Activated T-helper 17 cell treated with anti-CD3 and anti-CD28 coated beads, Interleukin-2, amount 50 U/mL, for 72 hours (primary cell): Measurements from ENCODE around the gene GLG1. TPM values are rescaled to one million over a fixed set of nuclear protein-coding genes. Genes with fewer than 3 reads are reported as not detected.
A peak's percentile ranks its signal among the peaks of the same experiment; 100 is the strongest.
"Not testable (repeated sequence)": the region's sequence is repeated elsewhere in the genome, so short reads cannot be mapped to it uniquely, and the experiment has no call there.

Experiments
- ATAC-seq: fragments of 150-1000 bp; cut with Tn5 transposase; replicated peaks from 2 replicates; pipeline ENCODE4 v1.10.0; 2021; ENCODE audit warnings: mild to moderate bottlenecking, moderate library complexity
- H3K27ac Mint-ChIP-seq: one replicate; pipeline ENCODE4 v1.8.0; 2022; ENCODE audit warnings: mixed read lengths
- H3K27me3 Mint-ChIP-seq: one replicate; pipeline ENCODE4 v1.8.0; 2022; ENCODE audit warnings: mixed read lengths
- H3K36me3 Mint-ChIP-seq: one replicate; pipeline ENCODE4 v1.8.0; 2022; ENCODE audit warnings: low read depth, mild to moderate bottlenecking, mixed read lengths
- H3K4me1 Mint-ChIP-seq: one replicate; pipeline ENCODE4 v1.8.0; 2022; ENCODE audit warnings: mixed read lengths
- H3K4me3 Mint-ChIP-seq: one replicate; pipeline ENCODE4 v1.8.0; 2022; ENCODE audit warnings: mild to moderate bottlenecking, mixed read lengths
- H3K9me3 Mint-ChIP-seq: one replicate; pipeline ENCODE4 v1.8.0; 2022; ENCODE audit warnings: mixed read lengths
- total RNA-seq, 2 donors: library from RNA; stranded (reverse); gene quantifications; one replicate each; pipeline ENCODE4 v1.2.3, GENCODE V29; 2022

The GLG1 gene
- total RNA-seq, 2 donors from 2014 or later: 62.6 to 74.1 TPM

DNA sequence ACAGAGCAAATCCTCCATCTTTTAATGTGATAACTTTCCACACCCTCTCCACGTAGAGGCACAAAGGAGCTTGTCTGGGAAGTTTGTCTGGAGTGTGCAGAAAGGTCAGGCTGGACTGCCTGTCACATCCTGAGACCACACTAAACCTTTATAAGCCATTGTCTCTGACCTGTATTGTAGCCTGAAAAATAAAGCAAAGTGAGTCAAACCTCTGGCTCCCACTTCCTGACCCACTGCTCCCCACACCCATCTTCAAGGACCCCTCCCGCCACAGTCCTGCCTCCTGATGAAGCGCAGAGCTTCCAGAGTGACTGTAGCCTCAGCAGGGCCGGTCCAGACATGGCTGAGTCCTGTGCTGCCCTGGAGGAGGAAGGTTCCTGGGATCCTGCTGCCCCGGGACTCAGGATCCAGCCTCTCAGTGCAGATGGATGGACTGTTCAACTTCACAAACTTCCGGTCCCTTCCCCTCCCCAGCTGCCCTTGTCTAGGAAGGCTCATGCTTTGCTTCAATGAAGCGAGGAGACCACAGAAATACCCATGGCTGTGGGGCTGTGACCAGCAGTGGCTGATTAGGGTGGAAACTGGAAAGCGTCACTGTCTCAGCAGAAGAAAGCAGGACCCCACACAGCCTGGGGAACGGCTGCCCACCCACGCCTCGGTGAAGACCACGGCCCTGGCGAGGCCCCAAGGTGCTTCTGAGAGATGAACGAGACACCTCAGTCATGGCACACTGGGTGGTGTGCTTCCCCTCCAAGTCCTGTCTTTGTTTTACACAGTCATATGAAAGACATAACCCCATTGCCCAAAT is 154.8 kb downstream of the GLG1 start:
- ATAC-seq: no peak
- no peak overlapping the region for H3K27ac Mint-ChIP-seq
- peaks cover 90% of the 10 kb centered on the region for H3K36me3 Mint-ChIP-seq
- H3K4me3 Mint-ChIP-seq: no peak overlapping the region
- H3K9me3 Mint-ChIP-seq: no peaks in the 10 kb centered on the region
- no peaks in the 10 kb centered on the region for H3K4me1 Mint-ChIP-seq
- no peaks in the 10 kb centered on the region for H3K27me3 Mint-ChIP-seq

DNA sequence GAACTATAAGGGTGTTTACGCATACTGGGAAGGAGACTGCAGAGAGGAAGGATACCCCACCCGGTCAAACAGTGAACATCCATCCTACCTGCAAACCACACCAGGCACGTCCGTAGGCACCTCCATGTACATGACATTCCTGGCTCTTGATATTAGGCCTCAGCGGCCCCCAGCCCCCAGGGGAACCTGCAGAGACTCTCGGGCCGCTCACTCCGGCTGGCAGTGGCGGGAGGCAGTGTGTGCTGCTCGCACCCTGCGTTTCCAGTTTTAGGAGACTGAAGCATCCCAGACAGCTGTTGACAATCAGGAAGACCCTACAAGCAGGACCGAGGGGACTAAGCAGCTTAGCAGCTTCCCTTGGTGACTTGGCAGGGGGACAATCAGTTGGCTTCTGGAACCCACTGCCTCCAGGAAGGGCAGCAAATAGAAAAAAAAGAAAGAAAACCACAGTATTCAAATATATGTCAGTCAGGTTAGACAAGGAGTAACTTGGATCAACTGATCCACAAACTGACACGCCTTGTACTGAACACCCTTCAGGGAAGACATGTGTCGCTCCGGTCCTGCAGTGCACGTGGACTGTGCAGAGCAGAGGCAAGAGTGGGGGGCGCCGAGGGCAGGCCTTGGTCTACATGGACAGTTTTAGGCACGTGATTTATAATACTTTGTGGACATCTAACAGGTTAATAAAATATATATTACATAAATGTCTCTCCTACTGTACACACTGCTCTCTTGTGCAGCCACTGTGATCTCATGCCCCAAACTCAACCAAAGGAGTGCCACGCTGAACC is 155.8 kb downstream of the GLG1 start:
- Mint-ChIP-seq H3K4me1 (no peaks in the 10 kb centered on the region), H3K9me3 (no peaks in the 10 kb centered on the region), H3K36me3 (peaks cover 86% of the 10 kb centered on the region), H3K4me3 (no peak overlapping the region), H3K27me3 (no peaks in the 10 kb centered on the region), H3K27ac (peak overlapping the region; percentile 36)
- ATAC-seq: no peak

DNA sequence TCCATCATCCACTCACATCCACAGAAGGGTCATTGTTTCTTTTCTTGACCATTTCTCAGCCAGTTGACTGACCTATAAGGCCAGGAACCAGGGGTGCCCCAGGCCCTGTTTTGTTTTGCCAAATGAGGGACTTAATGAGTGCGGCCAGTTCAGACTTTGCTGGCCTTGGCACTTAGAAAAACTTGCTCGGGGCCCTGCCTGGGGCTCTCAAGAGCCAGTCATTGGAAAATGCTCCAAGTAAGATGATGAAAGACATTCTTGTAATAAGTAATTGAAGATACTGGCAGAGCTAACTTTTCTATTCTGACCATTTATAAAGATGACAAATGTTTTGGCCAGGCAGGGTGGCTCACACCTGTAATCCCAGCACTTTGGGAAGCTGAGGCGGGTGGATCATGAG is 156.7 kb downstream of the GLG1 start:
- no peak overlapping the region for H3K4me3 Mint-ChIP-seq
- no peaks in the 10 kb centered on the region for H3K9me3 Mint-ChIP-seq
- H3K4me1 Mint-ChIP-seq: no peaks in the 10 kb centered on the region
- H3K27ac Mint-ChIP-seq: no peak overlapping the region
- peaks cover 77% of the 10 kb centered on the region for H3K36me3 Mint-ChIP-seq
- no peaks in the 10 kb centered on the region for H3K27me3 Mint-ChIP-seq
- ATAC-seq: no peak

DNA sequence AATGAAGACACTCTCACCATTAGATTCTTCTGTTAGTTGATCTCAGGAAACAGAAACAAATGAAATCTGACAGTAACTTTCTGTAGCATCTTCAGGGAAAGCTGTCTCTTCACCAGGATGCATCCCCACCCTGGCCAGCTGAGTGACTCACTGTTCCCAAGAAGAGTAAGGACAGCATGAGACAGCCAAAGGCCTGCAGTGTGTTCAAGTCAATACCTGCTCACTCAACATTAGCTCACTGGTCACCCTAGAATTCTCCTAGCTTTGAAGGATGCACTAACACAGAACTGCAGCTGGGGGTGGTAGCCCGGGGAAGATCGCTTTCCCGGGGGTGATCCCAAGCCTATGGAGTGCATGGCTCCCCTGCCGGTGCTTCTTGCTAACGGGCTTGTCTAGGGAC is 157.4 kb downstream of the GLG1 start:
- no peaks in the 10 kb centered on the region for H3K27me3 Mint-ChIP-seq
- no peak for ATAC-seq
- H3K36me3 Mint-ChIP-seq: peaks cover 70% of the 10 kb centered on the region
- no peak overlapping the region for H3K27ac Mint-ChIP-seq
- no peaks in the 10 kb centered on the region for H3K4me1 Mint-ChIP-seq
- no peak overlapping the region for H3K4me3 Mint-ChIP-seq
- H3K9me3 Mint-ChIP-seq: no peaks in the 10 kb centered on the region

DNA sequence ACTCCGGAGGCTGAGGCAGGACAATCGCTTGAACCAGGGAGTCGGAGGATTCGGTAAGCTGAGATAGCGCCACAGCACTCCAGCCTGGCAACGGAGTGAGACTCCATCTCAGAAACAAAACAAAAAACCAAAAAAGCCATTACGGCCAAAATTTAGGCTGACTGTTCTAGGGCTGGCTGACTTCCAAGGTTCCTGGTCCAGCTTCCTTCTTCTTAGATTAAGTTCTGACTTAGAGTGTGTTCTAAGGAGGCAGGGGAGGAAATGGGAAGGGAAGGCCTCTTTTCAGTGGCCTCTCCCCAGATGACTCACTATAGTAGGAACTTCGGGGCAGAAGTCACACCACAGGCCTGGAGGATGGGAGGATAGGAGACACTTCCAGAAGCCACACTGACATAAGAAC is 157.9 kb downstream of the GLG1 start:
- Mint-ChIP-seq H3K9me3 (no peaks in the 10 kb centered on the region), H3K27me3 (no peaks in the 10 kb centered on the region), H3K4me1 (no peaks in the 10 kb centered on the region), H3K36me3 (peaks cover 68% of the 10 kb centered on the region), H3K27ac (no peak overlapping the region), H3K4me3 (no peak overlapping the region)
- no peak for ATAC-seq

DNA sequence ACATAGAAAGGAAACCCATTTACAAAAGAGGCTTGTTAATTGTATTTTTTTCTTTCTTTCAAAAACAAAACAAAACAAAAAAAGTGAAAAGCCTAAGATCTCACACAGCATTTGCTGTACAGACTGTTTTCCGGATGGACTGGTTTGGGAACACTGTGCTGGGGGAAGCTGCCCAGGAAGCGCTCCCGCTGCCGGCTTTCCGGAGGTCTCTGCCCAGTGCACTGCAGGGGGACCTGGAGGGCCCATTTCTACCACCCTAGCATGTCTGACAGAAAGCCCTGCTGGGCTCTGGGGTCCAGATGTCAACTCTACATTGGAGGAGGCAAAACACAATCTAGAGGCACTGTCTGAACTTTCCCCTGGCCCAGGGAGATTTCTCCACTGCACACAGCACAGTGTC is 159.3 kb downstream of the GLG1 start:
- no peak for ATAC-seq
- H3K4me3 Mint-ChIP-seq: no peak overlapping the region
- H3K36me3 Mint-ChIP-seq: peaks cover 54% of the 10 kb centered on the region
- no peak overlapping the region for H3K27ac Mint-ChIP-seq
- no peaks in the 10 kb centered on the region for H3K9me3 Mint-ChIP-seq
- H3K4me1 Mint-ChIP-seq: no peaks in the 10 kb centered on the region
- no peaks in the 10 kb centered on the region for H3K27me3 Mint-ChIP-seq

DNA sequence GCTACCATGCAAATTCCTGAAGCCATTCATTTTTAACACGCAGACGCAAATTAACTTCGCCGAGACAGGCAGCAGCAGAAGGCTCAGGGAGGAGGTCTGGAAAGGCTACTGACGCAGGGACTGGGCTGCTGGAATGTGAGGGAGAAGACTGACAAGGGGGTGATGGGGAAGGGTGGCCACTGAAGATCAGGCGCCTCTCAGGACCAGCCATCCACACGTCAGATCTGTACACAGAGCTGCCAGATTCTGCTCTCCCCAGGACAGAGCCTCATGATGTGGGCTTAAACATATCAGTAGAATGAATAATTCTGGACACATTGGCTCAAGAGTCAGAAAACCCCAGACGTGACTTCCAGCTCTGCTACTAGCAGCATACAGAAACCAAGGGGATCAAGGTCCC is 160.0 kb downstream of the GLG1 start:
- Mint-ChIP-seq H3K4me3 (no peak overlapping the region), H3K9me3 (no peaks in the 10 kb centered on the region), H3K27ac (no peak overlapping the region), H3K27me3 (no peaks in the 10 kb centered on the region), H3K4me1 (no peaks in the 10 kb centered on the region), H3K36me3 (peaks cover 47% of the 10 kb centered on the region)
- no peak for ATAC-seq

DNA sequence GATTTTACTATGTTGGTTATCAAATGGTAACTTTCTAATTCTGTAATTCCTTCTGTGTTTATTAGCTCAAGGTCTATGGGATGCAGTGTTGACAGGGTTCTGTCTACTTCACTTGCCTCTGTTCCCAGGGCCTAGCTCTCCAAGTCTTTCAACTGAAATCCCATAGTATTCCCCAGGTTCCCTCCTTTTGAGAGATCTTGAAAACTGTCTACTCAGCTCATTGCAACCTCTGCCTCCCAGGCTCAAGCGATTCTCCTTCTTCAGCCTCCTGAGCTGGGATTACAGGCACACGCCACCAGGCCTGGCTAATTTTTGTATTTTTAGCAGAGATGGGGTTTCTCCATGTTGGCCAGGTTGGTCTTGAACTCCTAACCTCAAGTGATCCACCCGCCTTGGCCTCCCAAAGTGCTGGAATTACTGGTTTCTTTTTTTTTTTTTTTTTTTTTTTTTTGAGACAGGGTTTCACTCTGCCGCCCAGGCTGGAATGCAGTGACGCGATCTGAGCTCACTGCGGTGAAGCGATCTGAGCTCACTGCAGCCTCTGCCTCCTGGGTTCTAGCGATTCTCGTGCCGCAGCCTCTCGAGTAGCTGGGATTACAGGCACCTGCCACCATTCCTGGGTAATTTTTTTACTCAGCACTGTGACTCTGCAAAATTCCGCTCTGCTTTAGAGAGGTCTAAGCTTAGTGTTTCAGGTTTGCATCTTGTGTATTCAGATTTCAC is 163.1 kb downstream of the GLG1 start:
- ATAC-seq, H3K4me1 Mint-ChIP-seq, H3K4me3 Mint-ChIP-seq, H3K27me3 Mint-ChIP-seq, H3K9me3 Mint-ChIP-seq, H3K27ac Mint-ChIP-seq: not testable (repeated sequence)
- H3K36me3 Mint-ChIP-seq: peaks cover 24% of the 10 kb centered on the region

DNA sequence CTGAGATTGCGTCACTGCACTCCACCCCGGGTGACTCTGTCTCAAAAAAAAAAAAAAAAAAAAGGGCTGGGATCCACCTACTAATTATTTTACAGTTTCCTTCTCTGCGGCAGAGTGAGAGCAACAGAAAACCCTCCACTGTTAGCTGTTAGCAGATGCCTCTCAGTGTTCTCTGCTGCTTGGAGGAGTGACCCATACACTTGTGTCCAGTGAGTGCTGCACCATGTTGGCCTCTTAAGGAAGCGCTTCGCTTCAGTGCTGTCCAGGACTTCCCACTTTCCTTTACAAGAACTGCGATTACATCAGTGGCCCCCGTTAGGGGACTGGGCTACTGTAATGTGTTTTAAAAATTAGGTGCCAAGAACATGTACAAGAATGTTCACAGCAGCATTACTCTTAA is 167.2 kb downstream of the GLG1 start:
- no peak overlapping the region for H3K4me3 Mint-ChIP-seq
- no peaks in the 10 kb centered on the region for H3K9me3 Mint-ChIP-seq
- no peak for ATAC-seq
- peaks cover 9% of the 10 kb centered on the region for H3K4me1 Mint-ChIP-seq
- no peak overlapping the region for H3K27ac Mint-ChIP-seq
- peaks cover 6% of the 10 kb centered on the region for H3K36me3 Mint-ChIP-seq
- H3K27me3 Mint-ChIP-seq: no peaks in the 10 kb centered on the region

DNA sequence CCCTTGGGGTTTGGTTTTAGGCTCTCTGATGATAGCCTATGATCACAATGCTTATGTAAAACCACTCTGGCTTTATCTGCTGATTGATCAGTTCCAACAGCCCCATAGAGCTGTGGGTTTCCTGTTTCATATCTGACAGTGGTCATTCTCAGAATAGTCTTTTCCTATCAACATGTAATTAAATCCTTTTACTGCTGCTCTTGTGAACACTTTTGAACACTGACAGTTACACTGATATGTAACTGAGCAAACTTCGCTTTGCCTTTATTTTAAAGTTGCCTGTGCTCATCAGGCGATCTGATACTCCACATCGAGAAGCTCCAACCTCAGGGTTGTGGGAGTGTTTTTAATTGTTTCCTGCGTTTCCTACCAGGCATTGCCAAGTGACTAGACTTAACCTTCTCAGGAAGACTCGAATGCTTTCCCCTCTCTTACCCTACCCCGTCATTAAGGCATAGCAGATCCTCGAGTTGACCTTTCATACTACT is 168.4 kb downstream of the GLG1 start:
- Mint-ChIP-seq H3K4me3 (peak overlapping the region; percentile 58), H3K9me3 (no peaks in the 10 kb centered on the region), H3K27ac (peak overlapping the region; percentile 57), H3K27me3 (no peaks in the 10 kb centered on the region), H3K36me3 (peaks cover 6% of the 10 kb centered on the region), H3K4me1 (peaks cover 9% of the 10 kb centered on the region)
- ATAC-seq: peak; percentile 90

DNA sequence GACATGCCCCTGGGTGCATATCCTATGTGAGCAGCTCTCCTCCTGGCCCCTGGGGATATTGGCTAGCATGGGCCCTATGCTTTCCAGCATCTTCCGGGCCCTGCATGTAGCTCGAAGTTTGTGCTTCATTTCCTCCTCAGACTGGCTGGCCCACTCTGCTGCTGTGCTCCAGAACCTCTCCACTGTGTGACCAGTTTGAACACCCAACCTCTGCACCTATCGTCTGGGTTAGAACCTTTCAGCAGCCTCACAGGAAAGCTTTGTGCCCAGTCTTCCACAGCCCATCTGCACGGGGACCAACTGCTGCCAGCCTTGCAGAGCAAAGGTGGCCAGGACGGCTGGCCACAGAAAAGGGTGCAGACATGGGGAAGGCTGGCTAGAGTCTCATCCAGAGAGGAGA is 175.4 kb downstream of the GLG1 start:
- no peak for ATAC-seq
- Mint-ChIP-seq H3K27ac (peak overlapping the region; percentile 51), H3K36me3 (no peaks in the 10 kb centered on the region), H3K9me3 (no peaks in the 10 kb centered on the region), H3K4me3 (no peak overlapping the region), H3K4me1 (no peaks in the 10 kb centered on the region), H3K27me3 (no peaks in the 10 kb centered on the region)

DNA sequence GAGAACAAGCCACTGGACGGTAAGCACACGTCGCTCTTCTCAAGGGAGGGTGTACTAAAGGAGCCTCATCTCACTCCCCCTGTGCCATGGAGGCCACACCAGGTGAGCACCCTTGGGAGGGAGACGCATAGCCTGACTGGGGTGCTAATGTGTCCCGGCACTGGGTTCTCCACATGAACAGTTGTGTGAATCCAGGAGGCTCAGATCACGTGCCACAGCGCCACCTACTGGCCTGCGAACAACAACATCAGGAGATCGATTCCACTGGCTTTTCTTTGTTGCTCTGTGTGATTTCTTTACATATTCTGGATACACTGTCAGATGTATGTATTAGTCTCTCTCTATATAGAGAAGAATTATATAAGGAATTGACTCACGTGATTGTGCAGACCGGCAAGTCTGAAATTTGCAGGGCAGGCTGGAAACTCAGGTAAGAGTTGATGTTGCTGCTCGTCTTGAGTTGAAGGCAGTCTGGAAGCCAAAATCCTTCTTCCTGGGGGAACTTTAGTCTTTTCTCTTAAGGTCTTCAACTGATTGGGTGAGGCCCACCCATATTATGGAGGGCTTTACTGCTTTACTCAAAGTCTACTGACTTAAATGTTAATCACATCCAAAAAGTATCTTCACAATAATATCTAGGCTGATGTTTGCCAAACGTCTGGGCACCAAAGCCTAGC is 176.7 kb downstream of the GLG1 start:
- not testable (repeated sequence) for H3K36me3 Mint-ChIP-seq, H3K27me3 Mint-ChIP-seq, H3K4me1 Mint-ChIP-seq

DNA sequence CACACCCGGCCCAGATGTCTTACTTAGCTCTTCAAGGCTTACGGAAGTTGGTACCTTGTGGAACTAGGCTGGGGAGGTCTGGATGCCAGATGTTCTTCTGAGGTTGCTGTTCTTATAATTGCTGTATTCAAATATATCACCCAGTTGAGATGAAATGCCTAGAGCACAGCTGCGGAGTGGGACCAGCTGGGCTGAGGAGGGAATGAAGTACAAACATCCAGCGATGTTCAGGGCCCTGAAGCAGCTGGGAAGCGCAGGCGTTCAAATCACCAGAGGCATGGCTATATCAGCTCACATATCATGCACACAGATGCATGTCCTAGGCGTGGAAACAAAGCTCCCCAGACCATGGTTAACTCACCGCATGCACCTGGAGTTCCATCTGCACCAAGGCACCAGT is 178.4 kb downstream of the GLG1 start:
- not testable (repeated sequence) for H3K27ac Mint-ChIP-seq, H3K27me3 Mint-ChIP-seq, ATAC-seq, H3K4me3 Mint-ChIP-seq, H3K9me3 Mint-ChIP-seq, H3K36me3 Mint-ChIP-seq, H3K4me1 Mint-ChIP-seq

More for the DNA sequence above, 176.7 kb downstream of the GLG1 start:
- H3K27ac Mint-ChIP-seq, H3K9me3 Mint-ChIP-seq, H3K4me3 Mint-ChIP-seq: not testable (repeated sequence)
- peak; percentile 72 for ATAC-seq

DNA sequence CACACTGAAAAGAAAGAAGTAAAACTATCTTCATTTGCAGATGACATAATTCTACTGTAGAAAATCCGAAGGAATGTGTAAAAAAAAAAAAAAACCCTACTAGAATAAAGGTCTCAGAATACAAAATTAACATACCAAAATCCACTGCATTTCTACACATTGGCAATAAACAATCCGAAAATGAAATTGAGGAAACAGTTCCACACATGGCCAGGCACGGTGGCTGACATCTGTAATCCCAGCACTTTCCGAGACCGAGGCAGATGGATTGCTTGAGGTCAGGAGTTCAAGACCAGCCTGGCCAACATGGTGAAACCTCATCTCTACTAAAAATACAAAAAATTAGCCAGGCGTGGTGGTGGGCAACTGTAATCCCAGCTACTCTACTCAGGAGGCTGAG is 181.2 kb downstream of the GLG1 start:
- ATAC-seq, H3K27ac Mint-ChIP-seq, H3K27me3 Mint-ChIP-seq, H3K4me1 Mint-ChIP-seq, H3K36me3 Mint-ChIP-seq, H3K9me3 Mint-ChIP-seq, H3K4me3 Mint-ChIP-seq: not testable (repeated sequence)
